CD4-positive, alpha-beta memory T cell (primary cell): ENCODE data around the gene ELK4. TPM values are rescaled to one million over a fixed set of nuclear protein-coding genes. Genes with fewer than 3 reads are reported as not detected.
A peak's percentile ranks its signal among the peaks of the same experiment; 100 is the strongest.

ENCODE experiments used
- CTCF ChIA-PET: fragments of 350-600 bp; sonication (Branson Sonifier 250); formaldehyde crosslinking; loops from one replicate; lab custom pipeline; 2021; ENCODE audit warnings: inconsistent platforms; ENCODE audit not compliant: partially characterized antibody; lab: Charles Lee
- POLR2A ChIA-PET: fragments of 350-600 bp; sonication (Branson Sonifier 250); formaldehyde crosslinking; loops from one replicate; lab custom pipeline; 2021; ENCODE audit not compliant: partially characterized antibody; lab: Charles Lee
- DNase-seq, 5 donors: peaks; one replicate each; pipeline versions ENCODE4 v3.0.0 to v3.0.0-alpha.2; 2020 to 2022; ENCODE audit warnings: mixed read lengths in 1 of 5
- H3K27ac ChIP-seq: one replicate; pipeline ENCODE4 v1.7.0; 2013; ENCODE audit warnings: low read depth, low read length
- H3K27me3 ChIP-seq: 2 replicates; pipeline ENCODE4 v1.7.0; 2013; ENCODE audit warnings: mild to moderate bottlenecking, low read length, moderate library complexity; ENCODE audit not compliant: insufficient read depth
- H3K36me3 ChIP-seq: 2 replicates; pipeline ENCODE4 v1.7.0; 2013; ENCODE audit warnings: mild to moderate bottlenecking, low read length, moderate library complexity; ENCODE audit not compliant: insufficient read depth
- H3K4me1 ChIP-seq: 2 replicates; pipeline ENCODE4 v1.7.0; 2013; ENCODE audit warnings: mild to moderate bottlenecking, low read length, moderate library complexity; ENCODE audit not compliant: insufficient read depth
- H3K4me3 ChIP-seq, 2 donors: one replicate each; pipeline ENCODE4 v1.7.0; 2013; ENCODE audit warnings: low read length in 2 of 2, mild to moderate bottlenecking in 1 of 2
- H3K9me3 ChIP-seq, 2 donors: one replicate each; pipeline ENCODE4 v1.7.0; 2013; ENCODE audit warnings: low read length in 2 of 2, control low read depth in 1 of 2; ENCODE audit not compliant: control insufficient read depth in 1 of 2
- H3K27ac Mint-ChIP-seq, 7 donors: one replicate each; pipeline ENCODE4 v1.8.0; 2020 to 2021; ENCODE audit warnings: mixed read lengths in 7 of 7, mild to moderate bottlenecking in 6 of 7, inconsistent platforms in 3 of 7, moderate library complexity in 3 of 7
- H3K27me3 Mint-ChIP-seq, 2 donors: one replicate each; pipeline ENCODE4 v1.8.0; 2020 to 2021; ENCODE audit warnings: mixed read lengths in 2 of 2
- H3K36me3 Mint-ChIP-seq, 2 donors: one replicate each; pipeline ENCODE4 v1.8.0; 2020 to 2021; ENCODE audit warnings: mixed read lengths in 2 of 2, inconsistent platforms in 1 of 2, mild to moderate bottlenecking in 1 of 2
- H3K4me1 Mint-ChIP-seq, 4 donors: one replicate each; pipeline ENCODE4 v1.8.0; 2020 to 2021; ENCODE audit warnings: mixed read lengths in 4 of 4, mild to moderate bottlenecking in 1 of 4
- H3K4me3 Mint-ChIP-seq, 8 donors: one replicate each; pipeline ENCODE4 v1.8.0; 2020 to 2021; ENCODE audit warnings: mixed read lengths in 8 of 8, mild to moderate bottlenecking in 7 of 8, moderate library complexity in 6 of 8, inconsistent platforms in 3 of 8
- H3K9me3 Mint-ChIP-seq, 8 donors: one replicate each; pipeline ENCODE4 v1.8.0; 2020 to 2021; ENCODE audit warnings: mixed read lengths in 8 of 8, mild to moderate bottlenecking in 5 of 8, inconsistent platforms in 3 of 8, moderate library complexity in 1 of 8
- intact Hi-C: fragments of 100-400 bp; cut with micrococcal nuclease; formaldehyde crosslinking; loops from one replicate; pipeline ENCODE4 v1.15.1; 2023
- polyA plus RNA-seq, 2 donors: library from polyadenylated mRNA; unstranded; fragments of 300-500 nt; fragmentation: Illumina TruSeq; gene quantifications; one replicate each; pipeline ENCODE4 v1.2.3, GENCODE V29; 2021
- total RNA-seq, 2 experiments: library from RNA; stranded (reverse); gene quantifications; one replicate each; pipeline ENCODE4 v1.2.3, GENCODE V29; 2021

The ELK4 gene
- total and polyA plus RNA-seq, 4 experiments from 2014 or later: 3.2 to 194 (median 86.4) TPM

GRCh38 chr1:205616563-205617293 is 15.1 kb downstream of the ELK4 start:
- ChIA-PET CTCF (no interaction called here), POLR2A (interaction anchor here (1.4 kb wide), 1 partner anchor 15 kb away, joined by 5 read pairs; the partner anchor contains the start of gene ELK4)
- peaks cover 51 to 67% of the 10 kb centered on the region in 2 donors for H3K36me3 Mint-ChIP-seq
- H3K4me1 ChIP-seq: peaks cover 10% of the 10 kb centered on the region
- no peak overlapping the region for H3K27ac ChIP-seq
- H3K27me3 Mint-ChIP-seq: no peaks in the 10 kb centered on the region
- no peak overlapping the region for H3K4me3 Mint-ChIP-seq
- H3K4me1 Mint-ChIP-seq: peaks cover 19 to 32% (median 25%) of the 10 kb centered on the region in 4 donors
- no peaks in the 10 kb centered on the region for H3K27me3 ChIP-seq
- intact Hi-C loops: no loop called here
- no peaks in the 10 kb centered on the region for H3K9me3 ChIP-seq
- no peaks in the 10 kb centered on the region for H3K9me3 Mint-ChIP-seq
- no peak overlapping the region for H3K4me3 ChIP-seq
- H3K27ac Mint-ChIP-seq: peak overlapping the region in 5 of 7 donors; percentile 3 to 60 (median 35)
- H3K36me3 ChIP-seq: peaks cover 67% of the 10 kb centered on the region
- DNase-seq: no peak

- intact Hi-C loops: no loop called here
- POLR2A ChIA-PET: interaction anchor here (1.2 to 1.4 kb wide), 2 partner anchors 15 to 16 kb away, joined by 3 to 5 read pairs; partner anchors contain the start of gene ELK4
- Mint-ChIP-seq H3K27me3 (no peaks in the 10 kb centered on the region), H3K36me3 (peaks cover 51 to 71% of the 10 kb centered on the region in 2 donors), H3K9me3 (no peaks in the 10 kb centered on the region), H3K4me1 (peaks cover 28 to 41% (median 34%) of the 10 kb centered on the region in 4 donors), H3K27ac (peak overlapping the region in 2 of 7 donors; percentile 43 to 44), H3K4me3 (no peak overlapping the region)
- Histone ChIP-seq H3K27ac (no peak overlapping the region), H3K27me3 (no peaks in the 10 kb centered on the region), H3K9me3 (no peaks in the 10 kb centered on the region), H3K36me3 (peaks cover 66% of the 10 kb centered on the region), H3K4me3 (no peak overlapping the region), H3K4me1 (peaks cover 19% of the 10 kb centered on the region)
- no peak for DNase-seq
- CTCF ChIA-PET: no interaction called here
Measured at GRCh38 chr1:205615789-205616188, 16.0 kb downstream of the ELK4 start.

GRCh38 chr1:205613854-205614412 is 17.9 kb downstream of the ELK4 start:
- no peaks in the 10 kb centered on the region for H3K27me3 Mint-ChIP-seq
- ChIA-PET CTCF (interaction anchor here (1.5 to 2.7 kb wide), 2 partner anchors 22 to 45 kb away, joined by 5 to 12 read pairs; no protein-coding TSS in a partner anchor), POLR2A (interaction anchor here (2.1 kb wide), 1 partner anchor 17 kb away, joined by 6 read pairs; no protein-coding TSS in a partner anchor)
- Histone ChIP-seq H3K27me3 (no peaks in the 10 kb centered on the region), H3K27ac (no peak overlapping the region), H3K36me3 (peaks cover 49% of the 10 kb centered on the region), H3K9me3 (no peaks in the 10 kb centered on the region), H3K4me3 (no peak overlapping the region), H3K4me1 (peaks cover 34% of the 10 kb centered on the region)
- peak overlapping the region in 3 of 7 donors; percentile 1 to 13 (median 3) for H3K27ac Mint-ChIP-seq
- H3K9me3 Mint-ChIP-seq: no peaks in the 10 kb centered on the region
- peaks cover 37 to 66% of the 10 kb centered on the region in 2 donors for H3K36me3 Mint-ChIP-seq
- intact Hi-C loops: no loop called here
- no peak for DNase-seq
- H3K4me1 Mint-ChIP-seq: peaks cover 33 to 45% (median 38%) of the 10 kb centered on the region in 4 donors
- H3K4me3 Mint-ChIP-seq: no peak overlapping the region

DNA sequence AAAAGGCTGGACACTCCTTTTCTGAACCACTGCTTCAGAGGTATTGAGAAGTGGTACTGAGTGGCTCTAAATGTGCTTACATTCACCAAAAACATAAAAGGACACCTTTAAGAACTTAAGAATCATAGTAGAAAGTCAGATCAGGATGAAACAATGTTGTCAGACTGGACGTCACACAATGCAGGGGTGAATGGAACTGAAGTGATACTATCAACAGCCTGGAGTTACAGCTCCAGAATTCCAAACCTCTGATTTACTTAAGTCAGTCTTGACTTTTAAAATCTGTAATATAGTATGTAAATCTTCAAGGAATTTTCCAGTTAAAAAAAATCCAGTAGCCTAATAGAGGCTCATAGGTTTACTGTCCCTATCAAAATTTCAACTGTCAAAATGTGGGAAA is 19.3 kb downstream of the ELK4 start:
- Mint-ChIP-seq H3K27ac (no peak overlapping the region), H3K36me3 (peaks cover 36 to 71% of the 10 kb centered on the region in 2 donors)

DNA sequence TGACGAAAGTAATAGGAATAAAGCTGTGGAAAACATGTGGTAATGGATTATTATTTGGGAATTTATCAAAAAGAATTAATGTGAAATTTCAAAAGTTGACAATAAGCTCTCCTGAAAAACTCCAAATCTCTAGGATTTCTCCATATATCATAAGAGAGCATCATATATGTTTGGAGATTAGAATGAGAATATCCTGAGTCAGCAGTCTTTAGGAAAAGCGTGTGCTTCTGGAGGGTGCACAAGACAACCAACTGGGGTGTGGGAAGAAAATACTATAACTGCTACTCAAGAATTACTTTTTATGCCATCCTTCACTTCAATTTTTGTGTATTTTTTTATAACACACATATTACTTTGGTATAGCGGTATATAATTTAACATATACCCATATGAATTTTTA is 19.7 kb downstream of the ELK4 start:
- H3K4me1 ChIP-seq: peaks cover 34% of the 10 kb centered on the region
- intact Hi-C loops: no loop called here
- POLR2A ChIA-PET: interaction anchor here (1.6 to 2.1 kb wide), 2 partner anchors 19 to 20 kb away, joined by 4 to 6 read pairs; partner anchors contain the start of gene ELK4

More for the DNA sequence above, 19.3 kb downstream of the ELK4 start:
- H3K9me3 Mint-ChIP-seq: no peaks in the 10 kb centered on the region
- no peak for DNase-seq
- intact Hi-C loops: no loop called here
- peaks cover 34% of the 10 kb centered on the region for H3K4me1 ChIP-seq
- no peaks in the 10 kb centered on the region for H3K27me3 ChIP-seq
- POLR2A ChIA-PET: interaction anchor here (1.6 to 2.1 kb wide), 2 partner anchors 18 to 20 kb away, joined by 4 to 6 read pairs; partner anchors contain the start of gene ELK4
- H3K27ac ChIP-seq: no peak overlapping the region
- H3K4me1 Mint-ChIP-seq: peaks cover 36 to 45% (median 40%) of the 10 kb centered on the region in 4 donors
- no peak overlapping the region for H3K4me3 ChIP-seq
- peaks cover 37% of the 10 kb centered on the region for H3K36me3 ChIP-seq
- CTCF ChIA-PET: interaction anchor here (2.7 kb wide), 1 partner anchor 21 kb away, joined by 12 read pairs; no protein-coding TSS in a partner anchor
- no peaks in the 10 kb centered on the region for H3K27me3 Mint-ChIP-seq
- no peaks in the 10 kb centered on the region for H3K9me3 ChIP-seq
- no peak overlapping the region for H3K4me3 Mint-ChIP-seq

DNA sequence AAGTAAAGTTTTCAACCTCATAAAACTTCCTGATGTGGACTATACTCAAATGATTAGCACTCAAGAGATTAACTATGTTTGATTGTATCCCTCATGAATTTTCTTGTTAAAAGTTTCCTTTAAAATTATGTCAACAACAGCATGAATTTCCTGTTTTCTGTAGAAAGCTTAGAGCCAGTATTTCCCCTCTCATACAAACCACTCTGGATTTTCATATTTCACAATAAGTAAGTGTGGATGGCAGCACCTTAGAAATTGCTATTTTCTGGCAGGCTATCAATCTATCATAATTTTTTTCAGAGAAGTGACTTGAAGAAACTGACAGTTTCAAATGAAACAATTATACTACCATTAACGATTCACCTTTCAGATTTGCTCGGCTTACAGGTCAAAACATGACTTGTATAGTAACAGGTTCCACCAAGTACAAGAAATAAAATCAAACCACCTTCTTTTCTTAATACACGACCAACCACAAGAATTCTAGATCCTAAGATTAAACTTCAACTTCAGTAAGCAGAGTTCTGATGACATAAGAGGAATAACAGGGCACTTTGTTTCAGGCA is 20.8 kb downstream of the ELK4 start:
- Histone ChIP-seq H3K4me3 (no peak overlapping the region), H3K27ac (no peak overlapping the region), H3K9me3 (no peaks in the 10 kb centered on the region), H3K27me3 (no peaks in the 10 kb centered on the region), H3K36me3 (peaks cover 23% of the 10 kb centered on the region), H3K4me1 (peaks cover 34% of the 10 kb centered on the region)
- CTCF ChIA-PET: interaction anchor here (1.3 kb wide), 1 partner anchor 48 kb away, joined by 3 read pairs; no protein-coding TSS in a partner anchor
- Mint-ChIP-seq H3K36me3 (peaks cover 24 to 63% of the 10 kb centered on the region in 2 donors), H3K27ac (peak overlapping the region; percentile 15 to 87 (median 82)), H3K27me3 (no peaks in the 10 kb centered on the region), H3K4me1 (peaks cover 38 to 45% (median 41%) of the 10 kb centered on the region in 4 donors), H3K9me3 (no peaks in the 10 kb centered on the region), H3K4me3 (peak overlapping the region in 6 of 8 donors; percentile 18 to 55 (median 46))
- DNase-seq: no peak
- POLR2A ChIA-PET: interaction anchor here (0.8 to 1.6 kb wide), 2 partner anchors 19 to 21 kb away, joined by 3 to 4 read pairs; partner anchors contain the start of gene ELK4
- intact Hi-C loops: no loop called here

More for the DNA sequence above, 19.7 kb downstream of the ELK4 start:
- CTCF ChIA-PET: interaction anchor here (1.3 to 2.7 kb wide), 2 partner anchors 20 to 46 kb away, joined by 3 to 12 read pairs; no protein-coding TSS in a partner anchor
- Histone ChIP-seq H3K9me3 (no peaks in the 10 kb centered on the region), H3K4me3 (no peak overlapping the region), H3K27ac (no peak overlapping the region), H3K36me3 (peaks cover 33% of the 10 kb centered on the region), H3K27me3 (no peaks in the 10 kb centered on the region)
- no peak for DNase-seq
- Mint-ChIP-seq H3K36me3 (peaks cover 34 to 71% of the 10 kb centered on the region in 2 donors), H3K27ac (peak overlapping the region in 1 of 7 donors; percentile 53), H3K9me3 (no peaks in the 10 kb centered on the region), H3K27me3 (no peaks in the 10 kb centered on the region), H3K4me1 (peaks cover 36 to 45% (median 40%) of the 10 kb centered on the region in 4 donors), H3K4me3 (peak overlapping the region in 1 of 8 donors; percentile 5)
